Measurements from ENCODE around the gene PXYLP1.

The PXYLP1 gene

GRCh38 chr3:141280086-141280485 is 48.5 kb downstream of the PXYLP1 start:
- no peak overlapping the region for H3K18ac ChIP-seq (ENCODE audit: low read depth in 1 of 2, low read length in 2 of 2)
- no peak overlapping the region for H2BK120ac ChIP-seq (ENCODE audit: low read depth, low read length)
- no peak overlapping the region for H2AK5ac ChIP-seq (ENCODE audit: low read length, severe bottlenecking)
- no peaks in the 10 kb centered on the region for H3K27me3 ChIP-seq (ENCODE audit: control insufficient read depth in 1 of 2, insufficient read depth in 1 of 2, low read length in 2 of 2)
- H3K23ac ChIP-seq (ENCODE audit: low read length in 2 of 2) = no peak overlapping the region
- H3K4me1 ChIP-seq (ENCODE audit: control insufficient read depth, insufficient read depth, low read depth, low read length) = peaks cover 28% of the 10 kb centered on the region
- DNase-seq = peak; percentile 55
- H2AFZ ChIP-seq (ENCODE audit: low read depth, low read length) = no peak overlapping the region
- H2BK15ac ChIP-seq (ENCODE audit: low read depth, poor library complexity, severe bottlenecking) = no peak overlapping the region
- no peak overlapping the region for H4K91ac ChIP-seq (ENCODE audit: low read length)
- H3K9ac ChIP-seq (ENCODE audit: low read length) = no peak overlapping the region
- H2BK5ac ChIP-seq (ENCODE audit: low read depth, low read length, poor library complexity, severe bottlenecking) = no peak overlapping the region
- no peak overlapping the region for H3K14ac ChIP-seq (ENCODE audit: low read length in 2 of 2)
- 68% methylated on average over 5 of the region's 5 CpGs for WGBS
- peak overlapping the region; percentile 95 for H3K27ac ChIP-seq (ENCODE audit: low read length, poor library complexity, severe bottlenecking)
- H3K4me3 ChIP-seq (ENCODE audit: insufficient read depth in 1 of 2, low read depth in 1 of 2, low read length in 2 of 2) = no peak overlapping the region
- no peak overlapping the region for H3K4ac ChIP-seq (ENCODE audit: low read depth in 1 of 2, low read length in 2 of 2)
- no peak overlapping the region for H4K8ac ChIP-seq (ENCODE audit: low read length)
- peak overlapping the region; percentile 29 for H3K4me2 ChIP-seq (ENCODE audit: low read length, poor library complexity, severe bottlenecking)
- H3K79me1 ChIP-seq (replicated peaks; ENCODE audit: low read length, poor library complexity, severe bottlenecking) = no peaks in the 10 kb centered on the region
- peaks cover 10 to 11% of the 10 kb centered on the region in 2 experiments for H3K36me3 ChIP-seq (ENCODE audit: control insufficient read depth in 1 of 2, insufficient read depth in 2 of 2, low read depth in 1 of 2, low read length in 2 of 2)
- H2BK12ac ChIP-seq (ENCODE audit: low read length in 2 of 2) = no peak overlapping the region
- no peaks in the 10 kb centered on the region for H3K9me3 ChIP-seq (ENCODE audit: control insufficient read depth, low read length)

DNA sequence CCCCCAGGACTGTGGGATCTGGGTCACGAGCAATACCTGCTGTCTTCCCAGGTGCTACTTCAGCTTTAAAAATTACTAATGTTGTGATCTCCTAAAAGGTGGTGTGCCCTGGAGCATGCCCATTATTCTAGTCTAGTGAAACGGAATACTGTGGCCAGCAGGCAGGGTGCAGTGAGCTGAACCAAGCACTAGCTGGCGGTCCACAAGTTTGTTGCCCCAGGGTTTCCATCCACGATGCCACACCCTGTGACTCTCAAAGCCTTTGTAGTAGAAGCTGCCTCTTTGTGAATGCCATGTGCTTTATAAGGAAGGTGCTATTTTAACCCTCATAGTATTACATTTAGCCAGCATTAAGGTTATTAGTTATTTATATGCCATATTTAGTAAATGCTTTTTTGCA is 49.1 kb downstream of the PXYLP1 start:
- WGBS = 96% methylated on average over 3 of the region's 4 CpGs
- H3K9ac ChIP-seq (ENCODE audit: low read length) = no peak overlapping the region
- H2AK5ac ChIP-seq (ENCODE audit: low read length, severe bottlenecking) = peak overlapping the region; percentile 99
- no peak overlapping the region for H3K18ac ChIP-seq (ENCODE audit: low read depth in 1 of 2, low read length in 2 of 2)
- no peak overlapping the region for H4K91ac ChIP-seq (ENCODE audit: low read length)
- no peak overlapping the region for H2BK120ac ChIP-seq (ENCODE audit: low read depth, low read length)
- peak overlapping the region; percentile 95 for H3K27ac ChIP-seq (ENCODE audit: low read length, poor library complexity, severe bottlenecking)
- H2BK15ac ChIP-seq (ENCODE audit: low read depth, poor library complexity, severe bottlenecking) = no peak overlapping the region
- H2BK5ac ChIP-seq (ENCODE audit: low read depth, low read length, poor library complexity, severe bottlenecking) = peak overlapping the region; percentile 71
- H3K4me1 ChIP-seq (ENCODE audit: control insufficient read depth, insufficient read depth, low read depth, low read length) = peaks cover 24% of the 10 kb centered on the region
- no peak for DNase-seq
- no peaks in the 10 kb centered on the region for H3K27me3 ChIP-seq (ENCODE audit: control insufficient read depth in 1 of 2, insufficient read depth in 1 of 2, low read length in 2 of 2)
- no peak overlapping the region for H3K4me2 ChIP-seq (ENCODE audit: low read length, poor library complexity, severe bottlenecking)
- H2AFZ ChIP-seq (ENCODE audit: low read depth, low read length) = no peak overlapping the region
- H3K79me1 ChIP-seq (replicated peaks; ENCODE audit: low read length, poor library complexity, severe bottlenecking) = no peaks in the 10 kb centered on the region
- H3K4ac ChIP-seq (ENCODE audit: low read depth in 1 of 2, low read length in 2 of 2) = no peak overlapping the region
- H3K9me3 ChIP-seq (ENCODE audit: control insufficient read depth, low read length) = no peaks in the 10 kb centered on the region
- H4K8ac ChIP-seq (ENCODE audit: low read length) = no peak overlapping the region
- H3K14ac ChIP-seq (ENCODE audit: low read length in 2 of 2) = peak overlapping the region in 1 of 2 experiments; percentile 70
- no peak overlapping the region for H3K4me3 ChIP-seq (ENCODE audit: insufficient read depth in 1 of 2, low read depth in 1 of 2, low read length in 2 of 2)
- H3K23ac ChIP-seq (ENCODE audit: low read length in 2 of 2) = no peak overlapping the region
- no peak overlapping the region for H2BK12ac ChIP-seq (ENCODE audit: low read length in 2 of 2)
- H3K36me3 ChIP-seq (ENCODE audit: control insufficient read depth in 1 of 2, insufficient read depth in 2 of 2, low read depth in 1 of 2, low read length in 2 of 2) = peaks cover 10 to 11% of the 10 kb centered on the region in 2 experiments

- Histone ChIP-seq H4K8ac (ENCODE audit: low read length) (no peak overlapping the region), H3K4ac (ENCODE audit: low read depth in 1 of 2, low read length in 2 of 2) (no peak overlapping the region), H3K14ac (ENCODE audit: low read length in 2 of 2) (no peak overlapping the region), H3K4me3 (ENCODE audit: insufficient read depth in 1 of 2, low read depth in 1 of 2, low read length in 2 of 2) (no peak overlapping the region), H2AK5ac (ENCODE audit: low read length, severe bottlenecking) (no peak overlapping the region), H2BK15ac (ENCODE audit: low read depth, poor library complexity, severe bottlenecking) (no peak overlapping the region), H3K4me1 (ENCODE audit: control insufficient read depth, insufficient read depth, low read depth, low read length) (peaks cover 22% of the 10 kb centered on the region), H2AFZ (ENCODE audit: low read depth, low read length) (no peak overlapping the region), H3K23ac (ENCODE audit: low read length in 2 of 2) (no peak overlapping the region), H4K91ac (ENCODE audit: low read length) (no peak overlapping the region), H3K79me1 (replicated peaks; ENCODE audit: low read length, poor library complexity, severe bottlenecking) (no peaks in the 10 kb centered on the region), H2BK12ac (ENCODE audit: low read length in 2 of 2) (no peak overlapping the region), H3K9ac (ENCODE audit: low read length) (no peak overlapping the region), H3K36me3 (ENCODE audit: control insufficient read depth in 1 of 2, insufficient read depth in 2 of 2, low read depth in 1 of 2, low read length in 2 of 2) (peaks cover 10 to 22% of the 10 kb centered on the region in 2 experiments), H2BK120ac (ENCODE audit: low read depth, low read length) (no peak overlapping the region), H3K27ac (ENCODE audit: low read length, poor library complexity, severe bottlenecking) (no peak overlapping the region), H3K9me3 (ENCODE audit: control insufficient read depth, low read length) (no peaks in the 10 kb centered on the region), H3K4me2 (ENCODE audit: low read length, poor library complexity, severe bottlenecking) (no peak overlapping the region), H3K18ac (ENCODE audit: low read depth in 1 of 2, low read length in 2 of 2) (no peak overlapping the region), H3K27me3 (ENCODE audit: control insufficient read depth in 1 of 2, insufficient read depth in 1 of 2, low read length in 2 of 2) (no peaks in the 10 kb centered on the region), H2BK5ac (ENCODE audit: low read depth, low read length, poor library complexity, severe bottlenecking) (no peak overlapping the region)
- WGBS = no CpG with 5 or more reads among the region's 2 CpGs
- DNase-seq = no peak
Observed at GRCh38 chr3:141285570-141285969, 53.9 kb downstream of the PXYLP1 start.

- H3K4ac ChIP-seq (ENCODE audit: low read depth in 1 of 2, low read length in 2 of 2) = no peak overlapping the region
- H3K4me3 ChIP-seq (ENCODE audit: insufficient read depth in 1 of 2, low read depth in 1 of 2, low read length in 2 of 2) = no peak overlapping the region
- 92% methylated on average over 14 of the region's 14 CpGs for WGBS
- H3K9ac ChIP-seq (ENCODE audit: low read length) = no peak overlapping the region
- no peak overlapping the region for H2BK12ac ChIP-seq (ENCODE audit: low read length in 2 of 2)
- no peak overlapping the region for H2AFZ ChIP-seq (ENCODE audit: low read depth, low read length)
- no peak overlapping the region for H3K27ac ChIP-seq (ENCODE audit: low read length, poor library complexity, severe bottlenecking)
- H3K9me3 ChIP-seq (ENCODE audit: control insufficient read depth, low read length) = no peaks in the 10 kb centered on the region
- peak overlapping the region; percentile 5 for H2AK5ac ChIP-seq (ENCODE audit: low read length, severe bottlenecking)
- H3K18ac ChIP-seq (ENCODE audit: low read depth in 1 of 2, low read length in 2 of 2) = no peak overlapping the region
- H4K8ac ChIP-seq (ENCODE audit: low read length) = no peak overlapping the region
- H2BK120ac ChIP-seq (ENCODE audit: low read depth, low read length) = no peak overlapping the region
- H3K4me1 ChIP-seq (ENCODE audit: control insufficient read depth, insufficient read depth, low read depth, low read length) = peaks cover 17% of the 10 kb centered on the region
- H3K36me3 ChIP-seq (ENCODE audit: control insufficient read depth in 1 of 2, insufficient read depth in 2 of 2, low read depth in 1 of 2, low read length in 2 of 2) = peaks cover 3 to 22% of the 10 kb centered on the region in 2 experiments
- no peak overlapping the region for H4K91ac ChIP-seq (ENCODE audit: low read length)
- no peak overlapping the region for H3K4me2 ChIP-seq (ENCODE audit: low read length, poor library complexity, severe bottlenecking)
- DNase-seq = no peak
- no peak overlapping the region for H3K23ac ChIP-seq (ENCODE audit: low read length in 2 of 2)
- H3K14ac ChIP-seq (ENCODE audit: low read length in 2 of 2) = no peak overlapping the region
- no peak overlapping the region for H2BK15ac ChIP-seq (ENCODE audit: low read depth, poor library complexity, severe bottlenecking)
- no peaks in the 10 kb centered on the region for H3K27me3 ChIP-seq (ENCODE audit: control insufficient read depth in 1 of 2, insufficient read depth in 1 of 2, low read length in 2 of 2)
- H2BK5ac ChIP-seq (ENCODE audit: low read depth, low read length, poor library complexity, severe bottlenecking) = no peak overlapping the region
- H3K79me1 ChIP-seq (replicated peaks; ENCODE audit: low read length, poor library complexity, severe bottlenecking) = no peaks in the 10 kb centered on the region
Observed at GRCh38 chr3:141286856-141287255, 55.2 kb downstream of the PXYLP1 start.
